Thyroid gland (tissue), 4 donors: ENCODE data around the gene BATF. TPM values are rescaled to one million over a fixed set of nuclear protein-coding genes. Genes with fewer than 3 reads are reported as not detected.

ENCODE experiments used
- DNase-seq, 2 donors: peaks; one replicate each; pipeline ENCODE4 v3.0.0-alpha.2; 2019
- H3K27ac ChIP-seq, 3 donors: fragments of 200-600 bp; sonication (generic); 1 replicate in 2 of 3; 2 replicates in 1 of 3; pipeline ENCODE4 v1.5.1; 2016 to 2019; ENCODE audit warnings: mild to moderate bottlenecking in 1 of 3, moderate library complexity in 1 of 3
- H3K27me3 ChIP-seq: fragments of 200-600 bp; sonication (generic); one replicate; pipeline ENCODE4 v1.5.1; 2019
- H3K36me3 ChIP-seq, 2 donors: fragments of 200-600 bp; sonication (generic); one replicate each; pipeline ENCODE4 v1.5.1; 2016 to 2019
- H3K4me1 ChIP-seq, 2 donors: fragments of 200-600 bp; sonication (generic); one replicate each; pipeline ENCODE4 v1.5.1; 2017 to 2019
- H3K4me3 ChIP-seq, 3 donors: fragments of 200-600 bp; sonication (generic); replicated peaks in 1 of 3; 1 replicate in 2 of 3; 2 replicates in 1 of 3; pipeline ENCODE4 v1.5.1; 2016; ENCODE audit warnings: mild to moderate bottlenecking in 1 of 3
- H3K9me3 ChIP-seq: fragments of 200-600 bp; sonication (generic); one replicate; pipeline ENCODE4 v1.5.1; 2017
- POLR2A ChIP-seq, 2 donors: fragments of 450-650 bp; IDR thresholded peaks; one replicate each; pipeline ENCODE4 v1.6.1; 2017; ENCODE audit warnings: antibody characterized with exemption in 2 of 2, mild to moderate bottlenecking in 2 of 2, moderate library complexity in 1 of 2
- WGBS, 2 donors: methylation state at CpG; one replicate each; pipeline ENCODE4 v1.1.5; 2017; 5-methylcytosine and 5-hydroxymethylcytosine counted together
- intact Hi-C: fragments of 100-400 bp; cut with DNase I; formaldehyde crosslinking; loops from one replicate; pipeline ENCODE4 v1.15.1; 2023
- total RNA-seq, 4 donors: library from RNA; depleted of rRNA; stranded (reverse); fragments of >200 nt; gene quantifications; one replicate each; pipeline ENCODE4 v1.2.3, GENCODE V29; 2016
- TF ChIP-seq, protein P1 (sequence below), 6 experiments: fragments of 200-600 bp in 3 of 6; fragments of 450-650 bp in 3 of 6; sonication (generic) in 3 of 6; IDR thresholded peaks; one replicate each; pipeline ENCODE4 v1.5.1; 2016 to 2019; ENCODE audit warnings: antibody characterized with exemption in 6 of 6, mild to moderate bottlenecking in 2 of 6, inconsistent platforms in 1 of 6, moderate library complexity in 1 of 6

The BATF gene
- total RNA-seq, 4 donors from 2014 or later, result 1.6 to 6.6 (median 4.9) TPM; not detected in 1

DNA sequence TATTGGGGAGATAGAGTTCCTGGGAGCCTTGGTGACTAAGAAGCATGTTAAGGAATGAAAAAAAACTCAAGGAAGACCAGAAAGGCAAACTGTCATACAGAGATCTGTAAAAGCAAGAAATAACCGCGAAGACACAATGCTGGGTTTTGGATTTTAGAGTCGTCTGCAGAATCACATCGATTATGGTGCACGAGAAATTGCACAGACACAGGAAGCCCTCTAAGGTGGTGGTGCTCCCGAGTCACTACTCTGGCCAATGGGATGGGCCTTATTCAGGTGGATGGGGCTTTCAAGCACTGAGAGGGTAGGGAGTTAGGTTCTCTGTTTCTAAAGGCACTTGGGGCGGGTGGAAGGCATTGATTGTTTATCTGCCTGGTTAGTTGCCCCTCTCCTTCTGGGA, 45.9 kb downstream of the BATF start:
- 87% methylated on average over 7 of the region's 7 CpGs for WGBS, 2 donors
- no peaks in the 10 kb centered on the region for H3K27me3 ChIP-seq
- H3K9me3 ChIP-seq, result no peaks in the 10 kb centered on the region
- H3K4me3 ChIP-seq, result no peak overlapping the region
- no peak overlapping the region for H3K27ac ChIP-seq
- H3K4me1 ChIP-seq, result no peaks in the 10 kb centered on the region
- no peaks in the 10 kb centered on the region for H3K36me3 ChIP-seq
- intact Hi-C loops, result loop anchor here (10.0 kb wide), 1 partner anchor 53 kb away; no protein-coding TSS in a partner anchor
- TF ChIP-seq, protein P1, sequence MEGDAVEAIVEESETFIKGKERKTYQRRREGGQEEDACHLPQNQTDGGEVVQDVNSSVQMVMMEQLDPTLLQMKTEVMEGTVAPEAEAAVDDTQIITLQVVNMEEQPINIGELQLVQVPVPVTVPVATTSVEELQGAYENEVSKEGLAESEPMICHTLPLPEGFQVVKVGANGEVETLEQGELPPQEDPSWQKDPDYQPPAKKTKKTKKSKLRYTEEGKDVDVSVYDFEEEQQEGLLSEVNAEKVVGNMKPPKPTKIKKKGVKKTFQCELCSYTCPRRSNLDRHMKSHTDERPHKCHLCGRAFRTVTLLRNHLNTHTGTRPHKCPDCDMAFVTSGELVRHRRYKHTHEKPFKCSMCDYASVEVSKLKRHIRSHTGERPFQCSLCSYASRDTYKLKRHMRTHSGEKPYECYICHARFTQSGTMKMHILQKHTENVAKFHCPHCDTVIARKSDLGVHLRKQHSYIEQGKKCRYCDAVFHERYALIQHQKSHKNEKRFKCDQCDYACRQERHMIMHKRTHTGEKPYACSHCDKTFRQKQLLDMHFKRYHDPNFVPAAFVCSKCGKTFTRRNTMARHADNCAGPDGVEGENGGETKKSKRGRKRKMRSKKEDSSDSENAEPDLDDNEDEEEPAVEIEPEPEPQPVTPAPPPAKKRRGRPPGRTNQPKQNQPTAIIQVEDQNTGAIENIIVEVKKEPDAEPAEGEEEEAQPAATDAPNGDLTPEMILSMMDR (IDR thresholded peaks at IDR 0.05), result no peak
- no peak for TF ChIP-seq POLR2A (IDR thresholded peaks at IDR 0.05)
- no peak for DNase-seq

DNA sequence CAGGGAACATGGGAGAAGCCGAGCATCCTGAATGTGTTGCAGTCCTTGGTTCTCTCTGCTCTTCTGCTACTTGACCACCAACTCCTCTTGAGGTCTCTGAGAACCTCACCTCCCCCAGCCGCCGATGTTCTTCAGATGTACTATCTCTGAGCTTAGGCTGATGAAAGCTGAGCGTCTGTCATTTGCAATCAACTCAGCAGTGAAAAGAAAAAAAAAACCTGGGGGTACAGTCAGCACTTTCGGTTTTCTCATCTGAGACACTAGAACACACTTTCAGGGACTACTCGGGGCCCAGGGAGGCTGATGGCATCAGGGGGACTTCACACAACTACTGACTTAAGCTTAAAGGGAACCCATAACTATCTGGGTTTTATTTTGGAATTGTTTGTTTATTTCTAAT, 46.5 kb downstream of the BATF start:
- no peaks in the 10 kb centered on the region for H3K9me3 ChIP-seq
- H3K27me3 ChIP-seq, result no peaks in the 10 kb centered on the region
- no peaks in the 10 kb centered on the region for H3K36me3 ChIP-seq
- 89 to 91% methylated on average over 6 of the region's 6 CpGs for WGBS, 2 donors
- TF ChIP-seq POLR2A (IDR thresholded peaks at IDR 0.05), result no peak
- TF ChIP-seq, protein P1 (IDR thresholded peaks at IDR 0.05), result no peak
- DNase-seq, result no peak
- H3K27ac ChIP-seq, result no peak overlapping the region
- no peaks in the 10 kb centered on the region for H3K4me1 ChIP-seq
- intact Hi-C loops, result loop anchor here (10.0 kb wide), 1 partner anchor 54 kb away; no protein-coding TSS in a partner anchor
- no peak overlapping the region for H3K4me3 ChIP-seq

DNA sequence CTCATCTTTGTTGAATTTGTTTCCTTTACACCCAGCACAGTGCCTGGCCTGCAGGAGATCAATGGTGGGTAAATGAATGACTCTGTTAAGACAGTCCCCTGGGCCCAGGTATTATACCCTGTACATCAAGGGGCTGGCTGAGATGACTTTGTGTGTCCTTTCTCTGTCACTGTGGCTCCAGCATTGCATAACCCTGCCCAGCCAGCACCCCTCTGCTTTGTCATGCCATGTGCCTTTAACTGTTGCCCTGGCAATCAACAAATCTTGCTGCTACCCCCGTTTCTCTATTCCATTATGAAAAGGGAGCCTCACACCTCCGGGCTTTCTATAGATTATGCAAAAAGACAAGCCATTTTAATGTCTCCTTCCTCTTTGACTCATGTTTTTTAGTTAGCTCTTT, 48.5 kb downstream of the BATF start:
- DNase-seq, result no peak
- no peak overlapping the region for H3K4me3 ChIP-seq
- H3K36me3 ChIP-seq, result no peaks in the 10 kb centered on the region
- H3K27ac ChIP-seq, result no peak overlapping the region
- 68 to 69% methylated on average over 2 of the region's 2 CpGs for WGBS, 2 donors
- H3K9me3 ChIP-seq, result no peaks in the 10 kb centered on the region
- TF ChIP-seq, protein P1 (IDR thresholded peaks at IDR 0.05), result no peak
- TF ChIP-seq POLR2A (IDR thresholded peaks at IDR 0.05), result no peak
- intact Hi-C loops, result no loop called here
- H3K27me3 ChIP-seq, result no peaks in the 10 kb centered on the region
- no peaks in the 10 kb centered on the region for H3K4me1 ChIP-seq

DNA sequence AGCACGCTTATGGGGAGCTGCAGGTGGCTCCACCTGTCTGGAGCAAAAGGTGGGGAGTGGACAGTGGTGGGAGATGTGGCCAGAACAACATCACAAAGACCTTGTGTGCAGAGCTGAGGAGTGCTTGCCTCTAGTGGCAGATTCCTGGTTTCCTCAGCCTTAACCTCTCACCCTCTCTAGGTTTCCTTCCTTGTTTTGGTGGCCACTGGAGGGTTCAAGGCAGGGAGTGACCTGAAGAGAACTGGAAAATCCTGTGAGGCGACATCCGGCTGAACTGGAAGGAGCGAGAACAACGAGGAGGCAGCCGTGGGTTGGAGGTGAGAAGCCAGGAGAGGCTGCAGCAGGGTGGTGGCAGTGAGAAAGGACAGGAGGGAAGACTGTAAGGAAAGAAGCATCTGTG, 49.8 kb downstream of the BATF start:
- TF ChIP-seq, protein P1 (IDR thresholded peaks at IDR 0.05), result no peak
- no peak for TF ChIP-seq POLR2A (IDR thresholded peaks at IDR 0.05)
- Histone ChIP-seq H3K36me3 (no peaks in the 10 kb centered on the region), H3K4me1 (no peaks in the 10 kb centered on the region), H3K27me3 (no peaks in the 10 kb centered on the region), H3K27ac (no peak overlapping the region), H3K9me3 (no peaks in the 10 kb centered on the region), H3K4me3 (no peak overlapping the region)
- 75 to 80% methylated on average over 6 of the region's 6 CpGs for WGBS, 2 donors
- intact Hi-C loops, result no loop called here
- no peak for DNase-seq

DNA sequence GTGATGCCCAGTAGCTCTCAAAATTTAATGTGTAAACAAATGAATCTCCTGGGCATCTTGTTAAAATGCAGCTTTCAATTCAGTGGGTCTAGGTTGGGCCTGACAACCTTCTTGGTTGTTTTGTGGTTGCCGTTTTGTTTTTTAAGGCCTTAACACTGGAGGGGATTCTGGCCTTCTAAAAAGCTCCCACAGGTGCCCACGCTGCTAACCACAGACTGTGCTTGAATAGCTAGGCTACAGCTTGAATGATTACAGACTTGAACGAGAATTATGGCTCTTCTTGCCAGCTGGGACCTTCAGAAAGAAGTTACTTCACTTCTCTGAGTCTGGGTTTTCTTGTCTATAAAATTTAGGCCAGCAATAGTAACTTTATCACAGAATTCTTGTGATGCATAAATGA, 54.8 kb downstream of the BATF start:
- Histone ChIP-seq H3K4me1 (peaks cover 19 to 23% of the 10 kb centered on the region in 2 donors), H3K9me3 (no peaks in the 10 kb centered on the region), H3K27me3 (no peaks in the 10 kb centered on the region), H3K4me3 (no peak overlapping the region), H3K36me3 (no peaks in the 10 kb centered on the region), H3K27ac (no peak overlapping the region)
- 58 to 73% methylated on average over 3 of the region's 3 CpGs for WGBS, 2 donors
- intact Hi-C loops, result no loop called here
- no peak for DNase-seq
- TF ChIP-seq, protein P1 (IDR thresholded peaks at IDR 0.05), result no peak
- no peak for TF ChIP-seq POLR2A (IDR thresholded peaks at IDR 0.05)
